Stimulated activated CD8-positive, alpha-beta memory T cell treated with anti-CD3 and anti-CD28 coated beads, Interleukin-7, amount 100 ng/mL, for 48 hours (primary cell): Measurements from ENCODE around the gene GMEB2.
"Not testable (repeated sequence)": the region's sequence is repeated elsewhere in the genome, so short reads cannot be mapped to it uniquely, and the experiment has no call there.

Experiments used
- DNase-seq, 2 donors: peaks; one replicate each; pipeline ENCODE4 v3.0.0-alpha.2; 2020; ENCODE audit warnings: low read depth in 1 of 2; ENCODE audit errors: extremely low read depth in 1 of 2

Gene GMEB2

GRCh38 chr20:63626424-63627128 is at the start of gene GMEB2:
Gene GMEB2, minus strand, starts transcription at chr20:63627101. Its CDS starts 7,704 bp downstream, at chr20:63619397.
- peak; percentile 33 to 37 for DNase-seq

DNA sequence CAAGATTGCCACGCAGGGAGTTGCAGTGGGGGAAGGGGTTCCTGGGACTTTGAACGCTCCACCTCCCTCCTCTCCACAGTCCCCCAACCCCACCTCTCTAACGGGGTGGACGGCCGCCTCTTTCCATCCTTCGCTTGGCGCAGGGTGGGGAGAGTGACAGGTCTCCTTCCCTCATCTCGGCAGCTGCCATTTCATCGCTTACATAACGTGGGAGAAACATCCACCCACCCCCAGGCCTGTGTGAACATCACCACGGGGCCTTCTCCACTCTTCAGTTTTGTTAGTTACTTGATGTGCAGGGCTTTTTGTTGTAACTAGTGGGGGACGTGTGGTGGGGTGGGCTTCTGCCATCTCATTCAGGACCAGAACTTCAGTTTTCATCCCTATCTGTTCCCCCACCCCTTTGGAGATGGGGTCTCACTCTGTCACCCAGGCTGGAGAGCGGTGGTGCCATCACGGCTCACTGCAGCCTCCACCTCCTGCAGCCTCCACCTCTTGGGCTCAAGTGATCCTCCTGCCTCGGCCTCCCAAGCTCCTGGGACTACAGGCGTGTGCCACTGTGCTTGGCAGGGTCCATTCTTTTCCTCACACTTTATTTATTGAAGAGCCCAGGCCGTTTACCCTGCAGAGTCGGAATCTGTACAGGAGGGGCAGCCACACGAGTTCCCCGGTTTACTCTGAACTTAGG is 48.9 kb upstream of the GMEB2 start:
- no peak for DNase-seq

- no peak for DNase-seq
Measured at GRCh38 chr20:63673951-63674350, 47.0 kb upstream of the GMEB2 start.

GRCh38 chr20:63672666-63673065 is 45.8 kb upstream of the GMEB2 start:
- no peak for DNase-seq

GRCh38 chr20:63671695-63672094 is 44.8 kb upstream of the GMEB2 start:
- not testable (repeated sequence) for DNase-seq

GRCh38 chr20:63668351-63668750 is 41.5 kb upstream of the GMEB2 start:
- DNase-seq = no peak

GRCh38 chr20:63667858-63668257 is 41.0 kb upstream of the GMEB2 start:
- DNase-seq = no peak

GRCh38 chr20:63665708-63666107 is 38.8 kb upstream of the GMEB2 start:
- DNase-seq = no peak

- no peak for DNase-seq
Measured at GRCh38 chr20:63664861-63665594, 38.1 kb upstream of the GMEB2 start.

GRCh38 chr20:63664143-63664851 is 37.4 kb upstream of the GMEB2 start:
- no peak for DNase-seq

DNA sequence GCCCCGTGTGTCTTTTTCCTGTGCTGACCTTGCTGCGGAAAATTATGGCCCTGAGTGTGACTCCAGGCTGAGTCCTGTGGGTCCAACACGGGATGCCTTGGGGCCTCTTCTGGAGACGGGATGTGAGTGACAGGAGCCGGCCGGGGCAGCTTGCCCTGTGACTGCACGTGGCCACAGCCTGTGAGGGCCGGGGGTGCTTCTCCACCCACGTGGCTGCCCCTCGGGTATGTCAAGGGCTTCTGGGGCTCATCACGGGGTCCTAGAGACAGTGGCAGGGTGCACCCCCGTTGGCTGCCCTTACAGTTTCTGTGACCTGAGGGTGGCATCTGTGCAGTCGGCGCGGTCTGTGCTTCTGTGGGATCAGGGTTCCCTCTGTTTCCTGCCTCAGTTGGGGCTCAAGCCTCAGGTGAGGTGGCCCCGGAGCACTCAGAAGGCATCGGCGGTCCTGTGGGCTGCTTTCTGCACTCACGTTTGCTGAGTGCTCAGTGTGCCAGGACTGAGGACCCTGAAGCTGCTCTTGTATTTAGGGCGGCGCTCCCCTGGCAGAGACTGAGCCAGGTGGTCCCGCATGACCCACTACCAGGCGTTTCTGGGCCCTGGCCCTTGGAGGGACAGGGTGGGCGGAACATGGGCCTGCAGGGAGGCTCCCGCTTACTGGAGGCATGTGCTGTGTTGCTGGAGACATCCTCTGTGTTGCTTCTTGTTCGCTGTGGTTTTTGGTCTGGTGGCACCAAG is 36.6 kb upstream of the GMEB2 start:
- DNase-seq = no peak

GRCh38 chr20:63662813-63663189 is 35.9 kb upstream of the GMEB2 start:
- DNase-seq = no peak

GRCh38 chr20:63661959-63662812 is 35.3 kb upstream of the GMEB2 start:
- no peak for DNase-seq

- no peak for DNase-seq
Measured at GRCh38 chr20:63661108-63661507, 34.2 kb upstream of the GMEB2 start.

GRCh38 chr20:63660622-63661021 is 33.7 kb upstream of the GMEB2 start:
- DNase-seq = no peak

DNA sequence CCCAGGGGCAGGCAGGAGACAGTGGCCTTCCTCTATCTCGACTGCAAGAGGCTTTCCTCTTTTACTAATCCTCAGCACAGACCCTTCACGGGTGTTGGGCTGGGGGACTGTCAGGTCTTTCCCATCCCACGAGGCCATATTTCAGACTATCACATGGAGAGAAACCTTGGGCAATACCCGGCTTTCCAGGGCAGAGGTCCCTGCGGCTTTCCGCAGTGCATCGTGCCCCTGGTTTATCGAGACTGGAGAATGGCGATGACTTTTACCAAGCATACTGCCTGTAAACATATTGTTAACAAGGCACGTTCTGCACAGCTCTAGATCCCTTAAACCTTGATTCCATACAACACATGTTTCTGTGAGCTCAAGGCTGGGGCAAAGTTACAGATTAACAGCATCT is 33.3 kb upstream of the GMEB2 start:
- DNase-seq = not testable (repeated sequence)

DNA sequence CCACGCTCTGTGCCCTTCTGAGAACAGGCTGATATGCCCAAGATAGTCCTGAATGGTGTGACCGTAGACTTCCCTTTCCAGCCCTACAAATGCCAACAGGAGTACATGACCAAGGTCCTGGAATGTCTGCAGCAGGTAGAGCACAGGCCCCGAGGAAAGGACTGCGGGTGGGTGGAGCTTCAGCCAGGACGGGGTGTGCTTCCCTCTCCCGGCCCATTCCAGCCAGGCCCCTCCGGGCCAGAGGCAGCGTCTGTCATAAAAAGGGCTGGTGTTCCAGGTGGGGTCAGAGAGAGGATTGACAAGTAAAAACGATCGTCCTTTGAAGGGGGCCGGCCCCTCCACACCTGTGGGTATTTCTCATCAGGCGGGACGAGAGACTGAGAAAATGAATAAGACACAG is 32.5 kb upstream of the GMEB2 start:
- DNase-seq = no peak

DNA sequence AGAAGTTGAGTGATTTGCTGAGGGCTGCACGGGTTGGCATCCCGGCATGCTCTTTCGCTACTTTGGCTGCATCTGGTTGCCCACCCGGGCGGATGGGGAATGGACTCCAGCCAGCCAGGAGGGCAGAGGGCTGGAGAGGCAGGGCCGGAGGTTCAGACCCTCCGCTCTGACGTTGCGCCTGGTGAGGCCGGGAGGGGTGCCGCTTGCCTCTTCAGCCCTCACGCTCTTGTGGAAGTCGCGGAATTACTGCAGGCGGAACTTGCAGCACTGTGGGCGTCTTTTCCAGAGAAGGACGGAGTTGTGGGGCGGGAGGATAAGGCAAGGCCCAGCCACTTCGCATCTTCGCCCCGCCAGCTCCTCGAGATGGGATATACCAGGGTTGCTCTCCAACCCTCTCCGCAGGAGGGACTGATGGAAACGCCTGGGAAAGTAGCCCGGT is 31.9 kb upstream of the GMEB2 start:
- no peak for DNase-seq

- peak; percentile 76 to 78 for DNase-seq
Measured at GRCh38 chr20:63657937-63658748, 31.2 kb upstream of the GMEB2 start, which contains the start of gene RTEL1. Gene RTEL1, plus strand, starts transcription at chr20:63658312. Its CDS starts 1,091 bp downstream, at chr20:63659403.
